Pancreas (tissue), 10 donors: ENCODE data around the gene GRIK3. TPM values are rescaled to one million over a fixed set of nuclear protein-coding genes. Genes with fewer than 3 reads are reported as not detected.

ENCODE experiments used
- ATAC-seq, 4 donors: fragments of 200-7000 bp; cut with Tn5 transposase; one replicate each; pipeline versions ENCODE4 v1.8.0 to v1.9.1; 2020; ENCODE audit warnings: mild to moderate bottlenecking in 4 of 4, moderate library complexity in 4 of 4
- DNase-seq, 6 donors: peaks; one replicate each; pipeline ENCODE4 v3.0.0-alpha.2; 2020
- FAIRE-seq: peaks from 2 replicates; lab custom pipeline; 2012; peaks lifted over from hg19 to GRCh38; lab: Jason Lieb, UNC
- H3K27ac ChIP-seq, 4 donors: fragments of 200-600 bp; sonication (generic); 1 replicate in 3 of 4; 2 replicates in 1 of 4; pipeline versions ENCODE4 v1.5.0 to v1.8.0; 2020
- H3K27me3 ChIP-seq, 4 donors: fragments of 200-600 bp; one replicate each; pipeline ENCODE4 v1.8.0; 2021
- H3K36me3 ChIP-seq, 3 donors: fragments of 200-600 bp; sonication (generic) in 1 of 3; one replicate each; pipeline versions ENCODE4 v1.5.0 to v1.8.0; 2020 to 2021
- H3K4me1 ChIP-seq, 3 donors: fragments of 200-600 bp; one replicate each; pipeline ENCODE4 v1.8.0; 2021
- H3K4me3 ChIP-seq, 4 donors: fragments of 200-600 bp; sonication (generic) in 2 of 4; one replicate each; pipeline versions ENCODE4 v1.5.0 to v1.8.0; 2020 to 2021
- H3K9me3 ChIP-seq, 4 donors: fragments of 200-600 bp; one replicate each; pipeline ENCODE4 v1.8.0; 2021
- CTCF ChIP-seq, 4 donors: fragments of 200-600 bp; sonication (generic) in 3 of 4; IDR thresholded peaks; one replicate each; pipeline versions ENCODE4 v1.5.0 to v1.8.0; 2021; ENCODE audit warnings: antibody characterized with exemption in 4 of 4
- WGBS, 2 donors: extraction: QIAGEN DNeasy Blood & Tissue Kit; methylation state at CpG; one replicate each; pipeline ENCODE4 v1.1.7; 2013; 5-methylcytosine and 5-hydroxymethylcytosine counted together
- intact Hi-C, 3 donors: fragments of 100-400 bp; cut with DNase I; formaldehyde crosslinking; loops; one replicate each; pipeline versions ENCODE4 v1.11.1 to v1.14.2; 2022
- polyA plus RNA-seq, 2 donors: library from polyadenylated mRNA; stranded (reverse); fragments of 200-250 nt; gene quantifications; one replicate each; pipeline ENCODE4 v1.2.3, GENCODE V29; 2013
- total RNA-seq, 6 donors: library from RNA; stranded (reverse); fragmentation: NEBNext Ultra II Directional in 4 of 6; extraction: Animal tissue kit (Norgen Biotek cat#: 25700) in 4 of 6; gene quantifications; one replicate each; pipeline versions ENCODE4 v1.2.1 to v1.2.4, GENCODE V29; 2021 to 2023
- donor health status: healthy with polysubstance abuse.
- donor health status: DM: no; HTN: no; CAD: no; lungs with moderate emphysema.
- donor health status: DM: no; HTN: no; CAD: no.
- donor health status: control.
- donor health status: control.
- donor health status: Bipolar disorder and iron deficiency.
- donor health status: DM: yes; HTN: yes; CAD: no.
- donor health status: DM: no; HTN: no; CAD: no.
- donor health status: DM: no; HTN: no; CAD: no.
- donor health status: DM: yes; HTN: yes; CAD: no.

Gene GRIK3
- total and polyA plus RNA-seq, 8 donors: 0.08 to 0.47 (median 0.23) TPM

- H3K4me1 ChIP-seq: no peaks in the 10 kb centered on the region
- 60 to 62% methylated on average over 7 of the region's 7 CpGs for WGBS, 2 donors
- no peak for FAIRE-seq
- no peak for DNase-seq
- intact Hi-C loops: no loop called here
- H3K9me3 ChIP-seq: no peaks in the 10 kb centered on the region
- no peak for TF ChIP-seq CTCF (IDR thresholded peaks at IDR 0.05)
- no peak overlapping the region for H3K4me3 ChIP-seq
- no peak overlapping the region for H3K27ac ChIP-seq
- no peaks in the 10 kb centered on the region for H3K36me3 ChIP-seq
- ATAC-seq: no peak
- no peaks in the 10 kb centered on the region for H3K27me3 ChIP-seq
These were observed 18.6 kb downstream of the GRIK3 start for GRCh38 chr1:37015713-37016112.

GRCh38 chr1:37012226-37012625, 22.1 kb downstream of the GRIK3 start:
- no peaks in the 10 kb centered on the region for H3K4me1 ChIP-seq
- no peaks in the 10 kb centered on the region for H3K27me3 ChIP-seq
- no peak overlapping the region for H3K27ac ChIP-seq
- H3K36me3 ChIP-seq: no peaks in the 10 kb centered on the region
- no peak for FAIRE-seq
- intact Hi-C loops: no loop called here
- no peak for ATAC-seq
- no peak overlapping the region for H3K4me3 ChIP-seq
- DNase-seq: no peak
- 47 to 50% methylated on average over 6 of the region's 6 CpGs for WGBS, 2 donors
- H3K9me3 ChIP-seq: no peaks in the 10 kb centered on the region
- TF ChIP-seq CTCF (IDR thresholded peaks at IDR 0.05): no peak

GRCh38 chr1:37010011-37010410, 24.3 kb downstream of the GRIK3 start:
- TF ChIP-seq CTCF (IDR thresholded peaks at IDR 0.05): no peak
- DNase-seq (no peak), ATAC-seq (no peak), FAIRE-seq (no peak)
- no peak overlapping the region for H3K27ac ChIP-seq
- H3K27me3 ChIP-seq: no peaks in the 10 kb centered on the region
- WGBS, 2 donors: 38 to 52% methylated on average over 4 of the region's 4 CpGs
- intact Hi-C loops: no loop called here
- H3K36me3 ChIP-seq: no peaks in the 10 kb centered on the region
- no peak overlapping the region for H3K4me3 ChIP-seq
- no peaks in the 10 kb centered on the region for H3K4me1 ChIP-seq
- H3K9me3 ChIP-seq: no peaks in the 10 kb centered on the region

GRCh38 chr1:37009521-37009920, 24.8 kb downstream of the GRIK3 start:
- no peak for DNase-seq
- H3K4me1 ChIP-seq: no peaks in the 10 kb centered on the region

More at GRCh38 chr1:37009521-37009920, 24.8 kb downstream of the GRIK3 start:
- ATAC-seq (no peak), FAIRE-seq (no peak)
- no peaks in the 10 kb centered on the region for H3K27me3 ChIP-seq
- no peak overlapping the region for H3K4me3 ChIP-seq
- TF ChIP-seq CTCF (IDR thresholded peaks at IDR 0.05): no peak
- WGBS, 2 donors: 48 to 57% methylated on average over 5 of the region's 5 CpGs
- H3K36me3 ChIP-seq: no peaks in the 10 kb centered on the region
- no peak overlapping the region for H3K27ac ChIP-seq
- intact Hi-C loops: no loop called here
- H3K9me3 ChIP-seq: no peaks in the 10 kb centered on the region
